ENCODE measurements around the gene CORO1C. TPM values are rescaled to one million over a fixed set of nuclear protein-coding genes. Genes with fewer than 3 reads are reported as not detected.

Gene CORO1C
- total RNA-seq, 1 experiment from 2014 or later = 195 TPM

GRCh38 chr12:108732489-108733229 is 1.3 kb upstream of the CORO1C start:
- Mint-ChIP-seq H3K4me1 (ENCODE audit: low read depth, unreplicated experiment) (peaks cover 20% of the 10 kb centered on the region), H3K27ac (ENCODE audit: unreplicated experiment) (peak overlapping the region; percentile 99), H3K9me3 (ENCODE audit: unreplicated experiment) (no peaks in the 10 kb centered on the region), H3K4me3 (ENCODE audit: unreplicated experiment) (peak overlapping the region; percentile 95), H3K27me3 (ENCODE audit: insufficient read depth, unreplicated experiment) (no peaks in the 10 kb centered on the region), H3K36me3 (ENCODE audit: insufficient read depth, unreplicated experiment) (peaks cover 38% of the 10 kb centered on the region)
- ChIA-PET POLR2A (interaction anchor here (0.6 to 0.9 kb wide), 3 partner anchors 41 to 412 kb away, joined by 3 to 5 read pairs (median 4); partner anchors contain the start of gene ISCU), CTCF (no interaction called here)
- no peak for TF ChIP-seq CTCF (IDR thresholded peaks at IDR 0.05; ENCODE audit: insufficient read depth in 1 of 2, low read depth in 1 of 2, low read length in 1 of 2, severe bottlenecking in 1 of 2, unreplicated experiment in 1 of 2)
- Histone ChIP-seq H3K4me3 (ENCODE audit: low read depth, low read length) (peak overlapping the region; percentile 21), H3K9me3 (no peaks in the 10 kb centered on the region), H3K4me1 (peaks cover 40% of the 10 kb centered on the region), H3K27me3 (replicated peaks; ENCODE audit: control insufficient read depth, insufficient read depth, low read length) (no peaks in the 10 kb centered on the region), H3K36me3 (ENCODE audit: control insufficient read depth, insufficient read depth, low read length) (no peaks in the 10 kb centered on the region; the same call in 1 of the 2 replicates)
- intact Hi-C loops (cut with micrococcal nuclease; ENCODE audit: unreplicated experiment) = loop anchor here (1.0 to 5.0 kb wide), 3 partner anchors 35 to 67 kb away; no protein-coding TSS in a partner anchor
- no peak for DNase-seq
- TSS peak; percentile 97 for BruUV-seq (replicated peaks)

GRCh38 chr12:108731866-108732461 is 646 bp upstream of the CORO1C start:
- no peak for TF ChIP-seq CTCF (IDR thresholded peaks at IDR 0.05; ENCODE audit: insufficient read depth in 1 of 2, low read depth in 1 of 2, low read length in 1 of 2, severe bottlenecking in 1 of 2, unreplicated experiment in 1 of 2)
- Histone ChIP-seq H3K27me3 (replicated peaks; ENCODE audit: control insufficient read depth, insufficient read depth, low read length) (no peaks in the 10 kb centered on the region), H3K4me3 (ENCODE audit: low read depth, low read length) (peak overlapping the region; percentile 85), H3K36me3 (ENCODE audit: control insufficient read depth, insufficient read depth, low read length) (no peaks in the 10 kb centered on the region; the same call in 1 of the 2 replicates), H3K9me3 (no peaks in the 10 kb centered on the region), H3K4me1 (peaks cover 45% of the 10 kb centered on the region)
- peaks cover 26% of the 10 kb centered on the region for H3K4me1 Mint-ChIP-seq (ENCODE audit: low read depth, unreplicated experiment)
- no peaks in the 10 kb centered on the region for H3K27me3 Mint-ChIP-seq (ENCODE audit: insufficient read depth, unreplicated experiment)
- intact Hi-C loops (cut with micrococcal nuclease; ENCODE audit: unreplicated experiment) = loop anchor here (1.0 to 5.0 kb wide), 5 partner anchors 35 to 169 kb away; partner anchors contain the start of gene ISCU
- no peaks in the 10 kb centered on the region for H3K9me3 Mint-ChIP-seq (ENCODE audit: unreplicated experiment)
- BruUV-seq (replicated peaks) = no TSS peak
- H3K4me3 Mint-ChIP-seq (ENCODE audit: unreplicated experiment) = peak overlapping the region; percentile 95
- peak overlapping the region; percentile 99 for H3K27ac Mint-ChIP-seq (ENCODE audit: unreplicated experiment)
- ChIA-PET POLR2A (interaction anchor here (0.6 to 0.9 kb wide), 3 partner anchors 40 to 169 kb away, joined by 3 to 4 read pairs (median 4); partner anchors contain the start of gene ISCU), CTCF (interaction anchor here (0.5 to 0.6 kb wide), 2 partner anchors 25 to 1267 kb away, joined by 3 read pairs; partner anchors contain the start of gene ANKRD13A)
- peaks cover 38% of the 10 kb centered on the region for H3K36me3 Mint-ChIP-seq (ENCODE audit: insufficient read depth, unreplicated experiment)
- DNase-seq = peak; percentile 99

All from Caco-2 (cell line).